HG03025 (cell line): ENCODE data around the gene CAVIN2.
"Not testable (repeated sequence)": the region's sequence is repeated elsewhere in the genome, so short reads cannot be mapped to it uniquely, and the experiment has no call there.

Source experiments
- ATAC-seq: cut with Tn5 transposase; IDR thresholded peaks from one replicate; pipeline ENCODE4 v1.9.1; 2021; ENCODE audit warnings: mild to moderate bottlenecking, moderate library complexity; ENCODE audit not compliant: unreplicated experiment, low FRiP score

CAVIN2 gene

DNA sequence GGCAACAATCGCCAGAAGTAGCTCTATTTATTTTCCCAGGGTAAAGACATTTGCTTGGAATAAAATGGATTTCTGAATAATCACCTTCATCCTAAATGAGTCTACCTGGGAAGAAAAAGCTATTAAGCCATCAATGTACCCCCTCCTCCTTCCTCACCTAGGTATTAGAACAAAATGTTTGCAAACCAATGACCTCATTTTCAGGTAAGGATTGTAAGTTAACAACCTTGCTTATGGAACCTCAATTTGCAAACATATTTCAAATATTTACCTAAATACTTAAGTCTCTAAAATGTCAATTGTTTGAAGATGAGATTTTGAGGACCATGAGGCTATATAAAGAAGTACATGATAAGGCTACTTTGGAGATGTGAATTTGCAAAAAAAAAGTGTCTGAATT is 43.9 kb downstream of the CAVIN2 start:
- no peak for ATAC-seq

DNA sequence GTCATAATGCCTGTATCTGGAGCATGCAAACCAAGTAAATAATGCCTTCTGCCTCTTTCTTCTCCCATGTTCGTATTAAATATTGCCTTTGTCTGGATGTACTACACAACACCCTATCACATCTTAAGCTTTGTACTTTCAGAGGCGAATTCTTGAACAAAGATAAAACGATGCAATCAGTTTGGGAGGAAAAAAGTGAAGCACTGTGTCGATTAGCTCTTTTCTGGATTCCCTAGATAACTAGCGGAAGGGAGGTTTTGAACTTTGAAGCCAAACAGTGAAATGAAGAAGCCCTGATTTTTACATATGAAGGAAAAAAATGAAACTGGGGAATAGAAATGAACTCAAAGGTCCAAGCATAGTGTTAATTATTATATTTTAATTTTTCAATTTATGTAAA is 44.7 kb downstream of the CAVIN2 start:
- ATAC-seq: no peak

DNA sequence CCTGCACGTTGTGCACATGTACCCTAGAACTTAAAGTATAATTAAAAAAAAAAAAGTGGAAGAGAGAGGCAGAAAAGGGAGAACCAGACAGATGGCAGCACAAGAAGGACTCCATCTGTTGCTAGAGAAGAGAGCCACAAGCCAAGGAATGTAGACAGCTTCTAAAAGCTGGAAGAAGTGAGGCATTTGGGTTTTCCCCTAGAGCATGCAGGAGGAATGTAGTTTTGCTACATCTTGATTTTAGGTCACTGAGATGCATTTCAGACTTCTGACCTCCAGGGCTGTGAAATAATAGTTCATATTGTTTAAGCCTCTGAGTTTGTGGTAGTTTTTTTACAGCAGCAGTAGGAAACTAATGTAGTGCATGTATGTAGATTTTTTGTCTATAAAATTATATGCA is 46.0 kb downstream of the CAVIN2 start:
- no peak for ATAC-seq

DNA sequence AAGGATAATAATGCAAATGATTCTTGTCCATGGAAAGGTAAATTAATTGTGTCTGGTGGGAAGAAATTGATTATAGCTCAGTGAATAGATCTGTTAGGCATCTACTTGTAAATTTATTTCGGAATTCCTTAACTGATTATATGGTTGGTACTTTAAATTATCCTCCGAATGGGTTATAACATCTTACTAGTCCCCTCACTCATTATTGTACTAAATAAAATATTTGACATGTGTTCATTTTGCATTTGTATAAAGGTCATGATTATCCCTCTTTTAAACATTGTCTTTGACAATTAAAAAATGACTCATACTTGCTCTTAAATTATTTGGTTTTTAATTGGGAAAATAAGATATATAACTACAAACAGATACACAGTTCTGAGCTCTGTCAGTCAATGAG is 47.4 kb downstream of the CAVIN2 start:
- no peak for ATAC-seq

DNA sequence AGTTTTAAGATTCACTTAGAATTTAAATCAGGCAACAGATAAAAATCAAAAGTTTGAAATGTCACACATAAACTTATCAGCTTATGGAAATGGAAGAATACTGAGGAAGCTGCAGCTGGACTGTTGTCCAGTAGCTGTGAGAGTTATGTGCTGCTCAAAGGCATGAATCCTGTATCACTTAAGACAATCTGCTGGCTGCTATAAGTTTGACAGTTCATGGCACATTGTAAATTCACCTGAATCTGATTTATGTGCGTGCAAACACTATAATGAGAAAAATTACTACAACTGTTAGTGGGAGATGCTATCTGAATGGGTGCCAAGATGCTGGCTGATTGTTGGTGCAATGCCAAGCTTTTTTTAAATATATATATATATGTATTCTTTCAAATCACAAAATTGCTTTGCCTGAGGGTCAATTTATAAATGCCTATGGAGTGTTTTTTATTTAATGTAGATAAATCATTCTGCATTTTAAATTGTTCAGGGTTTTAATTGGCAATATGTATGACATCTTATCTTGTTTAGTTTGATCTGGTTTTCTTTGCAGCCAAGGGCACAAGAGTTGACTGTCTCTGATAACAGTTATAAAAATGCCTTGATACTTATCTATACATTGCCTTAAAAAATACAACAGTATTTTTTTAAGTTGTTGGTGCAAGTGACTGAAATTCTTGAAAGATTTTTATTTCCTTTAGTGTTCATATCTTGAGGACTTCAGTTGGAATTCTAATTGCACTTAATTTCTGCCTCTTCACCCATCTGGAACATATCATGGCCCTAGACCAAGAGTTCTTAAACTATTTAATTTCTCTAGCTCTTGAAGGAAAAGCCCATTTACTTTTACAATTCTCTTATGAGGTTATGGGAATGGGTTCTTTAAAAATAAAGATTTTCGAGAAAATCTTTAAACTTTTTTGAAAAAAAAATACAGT is 48.7 kb downstream of the CAVIN2 start:
- ATAC-seq: no peak

DNA sequence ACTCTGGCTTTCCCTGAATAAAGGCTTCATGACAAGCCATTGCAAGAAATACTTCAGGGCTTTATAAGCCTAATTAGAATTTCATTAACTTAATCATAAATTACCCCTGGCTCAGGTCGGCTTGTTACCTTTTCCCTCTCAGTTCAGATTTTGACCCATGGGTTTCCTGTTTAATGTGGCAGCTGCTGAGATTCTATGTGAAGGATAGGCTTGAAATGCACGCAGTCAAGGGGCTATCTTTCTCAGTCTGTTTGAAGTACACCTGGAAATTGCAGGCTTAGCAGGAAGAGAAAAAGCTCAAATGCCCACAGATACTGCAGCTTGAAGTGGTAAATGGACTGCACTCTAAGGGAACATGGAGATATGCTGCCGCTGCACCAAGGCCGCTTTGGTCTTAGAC is 49.4 kb downstream of the CAVIN2 start:
- no peak for ATAC-seq

DNA sequence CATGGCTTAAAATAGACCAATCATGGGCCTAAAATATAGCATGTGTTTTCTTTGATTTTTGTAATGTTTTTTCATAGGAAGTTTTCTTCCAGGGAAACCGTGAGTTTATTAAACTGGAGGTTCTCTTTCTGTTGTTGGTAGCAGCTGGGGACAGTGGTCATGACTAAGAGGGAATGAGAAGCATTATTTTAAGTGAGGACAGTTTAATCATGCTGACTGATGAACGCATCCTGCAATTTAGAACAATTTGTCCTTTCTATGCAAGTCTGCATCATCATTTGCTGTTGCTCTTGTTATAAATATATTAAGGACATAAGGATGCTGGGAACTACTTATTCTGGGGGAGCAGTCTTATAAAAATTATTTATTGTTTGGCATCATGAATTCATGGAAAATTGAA is 51.2 kb downstream of the CAVIN2 start:
- ATAC-seq: no peak

DNA sequence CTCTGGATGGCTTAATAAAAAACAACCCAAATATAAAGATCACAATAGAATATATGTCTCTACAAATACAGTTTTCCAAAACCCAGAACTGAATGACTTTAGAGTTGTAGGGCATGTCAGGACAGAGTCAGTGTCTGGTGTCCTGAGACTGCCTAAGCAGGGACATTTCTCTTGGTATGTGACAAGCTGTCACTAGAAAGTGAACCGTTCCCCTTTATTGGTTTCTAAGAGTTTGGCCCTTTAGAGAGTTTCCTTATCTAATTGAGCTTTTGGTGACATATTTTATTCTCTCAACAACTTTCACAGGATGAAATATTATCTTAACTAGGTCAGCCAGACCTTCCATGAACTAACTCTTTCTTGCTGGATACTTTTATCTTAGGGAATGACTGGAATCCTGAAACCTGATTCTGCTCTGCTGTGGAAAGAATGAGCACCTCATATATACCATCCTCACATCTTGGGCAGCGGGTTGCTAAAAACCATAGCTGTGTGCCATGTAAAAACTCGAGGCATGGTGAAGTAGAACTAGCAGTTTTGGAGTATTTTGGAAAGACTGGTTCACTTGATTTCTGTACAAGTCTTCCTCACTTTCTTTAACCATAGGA is 54.8 kb downstream of the CAVIN2 start:
- peak; percentile 56 for ATAC-seq

DNA sequence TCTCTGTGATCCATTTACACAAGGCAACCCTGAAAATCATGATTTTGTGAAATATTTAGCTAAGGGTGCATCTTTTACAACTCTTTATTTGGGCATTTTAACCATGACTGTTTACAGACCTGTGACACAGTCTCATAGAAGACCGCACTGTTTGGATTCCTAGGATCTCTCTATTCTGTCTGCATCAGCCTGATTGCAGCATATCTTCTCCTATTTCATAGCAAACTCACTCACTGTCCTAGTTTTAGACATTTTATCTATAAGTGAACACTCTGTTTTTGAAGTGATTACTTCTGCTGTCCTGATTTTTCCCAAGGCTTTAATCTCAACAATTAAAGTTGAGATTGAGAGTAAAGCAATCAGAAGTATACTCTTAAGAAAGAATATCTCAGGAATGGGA is 56.2 kb downstream of the CAVIN2 start:
- ATAC-seq: no peak

DNA sequence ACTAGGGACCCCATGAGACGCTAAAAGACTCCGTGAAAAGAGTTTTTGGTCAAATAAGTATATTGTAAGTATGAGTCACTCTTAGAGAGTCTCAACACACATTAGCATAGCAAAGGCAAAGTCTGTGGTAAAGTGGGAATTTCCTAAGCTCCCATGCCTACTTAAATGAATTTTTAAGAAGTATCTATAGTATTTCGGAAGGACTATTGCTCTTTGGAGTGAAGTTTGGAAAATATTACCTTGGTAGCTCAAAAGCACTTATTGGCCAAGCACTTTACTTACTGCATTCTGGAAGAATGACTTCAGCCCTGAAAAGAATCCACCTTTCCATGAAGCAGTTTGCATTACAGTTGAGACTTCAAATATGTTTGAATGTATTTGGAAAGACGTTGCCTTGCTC is 57.1 kb downstream of the CAVIN2 start:
- ATAC-seq: no peak

DNA sequence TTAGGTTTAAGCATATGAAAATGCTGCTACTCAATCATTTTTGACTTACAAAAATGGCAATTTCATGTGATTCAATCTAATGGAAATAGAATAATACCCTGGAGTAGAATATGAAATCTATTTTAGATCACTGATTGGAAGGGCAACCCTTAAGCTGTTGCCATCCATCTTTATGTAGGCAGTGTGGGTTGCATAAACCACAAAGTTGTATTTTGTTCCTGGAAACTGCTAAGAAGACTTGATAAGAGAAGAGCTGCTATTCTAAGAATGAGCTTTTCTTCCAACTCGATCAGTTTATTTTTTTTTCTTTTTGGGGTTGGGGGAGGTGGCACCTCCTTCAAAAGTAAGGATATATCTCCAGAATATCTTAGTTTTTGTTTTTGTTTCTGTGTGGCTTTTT is 60.2 kb downstream of the CAVIN2 start:
- ATAC-seq: no peak

DNA sequence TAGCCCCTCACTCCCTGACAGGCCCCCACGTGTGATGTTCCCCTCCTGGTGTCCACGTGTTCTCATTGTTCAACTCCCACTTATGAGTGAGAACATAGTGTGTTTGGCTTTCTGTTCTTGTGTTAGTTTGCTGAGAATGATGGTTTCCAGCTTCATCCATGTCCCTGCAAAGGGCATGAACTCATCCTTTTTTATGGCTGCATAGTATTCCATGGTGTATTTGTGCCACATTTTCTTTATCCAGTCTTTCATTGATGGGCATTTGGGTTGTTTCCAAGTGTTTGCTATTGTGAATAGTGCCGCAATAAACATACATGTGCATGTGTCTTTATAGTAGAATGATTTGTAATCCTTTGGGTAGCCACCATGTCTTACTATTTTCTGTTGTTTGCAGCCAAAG is 61.2 kb downstream of the CAVIN2 start:
- ATAC-seq: not testable (repeated sequence)
